Upper lobe of left lung (tissue), 4 donors: Measurements from ENCODE around the gene PDGFA.

Source experiments
- CTCF ChIP-seq, 6 experiments: fragments of 450-650 bp in 4 of 6; fragments of 200-600 bp in 2 of 6; sonication (generic) in 2 of 6; IDR thresholded peaks; one replicate each; pipeline ENCODE4 v1.5.1; 2016 to 2019; ENCODE audit warnings: antibody characterized with exemption in 6 of 6
- POLR2AphosphoS5 ChIP-seq, 2 donors: sonication (generic); formaldehyde crosslinking; IDR thresholded peaks; one replicate each; pipeline ENCODE4 v1.5.1; 2017; ENCODE audit warnings: antibody characterized with exemption in 2 of 2

- TF ChIP-seq CTCF (IDR thresholded peaks at IDR 0.05): no peak
- no peak for TF ChIP-seq POLR2AphosphoS5 (IDR thresholded peaks at IDR 0.05)
Observed at GRCh38 chr7:464454-465401, 54.9 kb downstream of the PDGFA start.
